Endothelial cell of umbilical vein (primary cell): Measurements from ENCODE around the gene SELENOT. TPM values are rescaled to one million over a fixed set of nuclear protein-coding genes. Genes with fewer than 3 reads are reported as not detected.

ENCODE experiments used
- BruUV-seq: library from RNA; stranded (reverse); fragments of 400-500 nt; replicated peaks from 2 replicates; lab custom pipeline; 2021; lab: Mats Ljungman, UMichigan
- CTCF ChIA-PET: fragments of 300-600, 350-600 bp; sonication (Branson Sonifier 250); formaldehyde crosslinking; loops from one replicate; lab custom pipeline; 2021; ENCODE audit warnings: antibody characterized with exemption, inconsistent platforms; lab: Charles Lee
- POLR2A ChIA-PET: fragments of 300-600, 350-600 bp; sonication (Branson Sonifier 250); formaldehyde crosslinking; loops from one replicate; lab custom pipeline; 2021; ENCODE audit warnings: antibody characterized with exemption, inconsistent platforms; lab: Charles Lee
- DNase-seq: peaks from one replicate; pipeline ENCODE4 v3.0.0-alpha.2; 2011; ENCODE audit warnings: low read depth, low spot score
- FAIRE-seq: peaks from 2 replicates; lab custom pipeline; 2011; peaks lifted over from hg19 to GRCh38; lab: Jason Lieb, UNC
- H2AFZ ChIP-seq: 2 replicates; pipeline ENCODE4 v1.6.0; 2012; ENCODE audit warnings: low read depth, low read length, control low read depth, inconsistent platforms
- H3K27ac ChIP-seq: 2 replicates; pipeline ENCODE4 v1.5.1; 2011; ENCODE audit warnings: low read depth, mild to moderate bottlenecking, control low read depth, low read length, moderate library complexity; ENCODE audit not compliant: insufficient read depth
- H3K27me3 ChIP-seq, 2 experiments: 2 replicates each; pipeline versions ENCODE4 v1.6.0 to v1.6.1; 2011; ENCODE audit warnings: low read length in 2 of 2, mixed read lengths in 1 of 2; ENCODE audit not compliant: control insufficient read depth in 2 of 2, insufficient read depth in 2 of 2
- H3K36me3 ChIP-seq, 2 experiments: 2 replicates in 1 of 2; 3 replicates in 1 of 2; pipeline ENCODE4 v1.5.1; 2011; ENCODE audit warnings: low read length in 2 of 2, mild to moderate bottlenecking in 1 of 2, moderate library complexity in 1 of 2; ENCODE audit not compliant: control insufficient read depth in 2 of 2, insufficient read depth in 2 of 2; ENCODE audit errors: extremely low read depth in 1 of 2
- H3K4me1 ChIP-seq: 3 replicates; pipeline ENCODE4 v1.5.1; 2011; ENCODE audit warnings: mild to moderate bottlenecking, low read length; ENCODE audit not compliant: control insufficient read depth, insufficient read depth; ENCODE audit errors: extremely low read depth
- H3K4me2 ChIP-seq: 2 replicates; pipeline ENCODE4 v1.6.1; 2011; ENCODE audit warnings: low read length, control low read depth, mixed read lengths; ENCODE audit not compliant: insufficient read depth
- H3K4me3 ChIP-seq, 3 experiments: fragments of 200-600 bp in 1 of 3; sonication (generic), shearing (Covaris generic) in 1 of 3; replicated peaks in 1 of 3; 2 replicates each; pipeline ENCODE4 v1.5.1; 2011 to 2016; ENCODE audit warnings: control low read depth in 3 of 3, low read length in 3 of 3, mild to moderate bottlenecking in 2 of 3, inconsistent platforms in 1 of 3, low read depth in 1 of 3, moderate library complexity in 1 of 3; ENCODE audit not compliant: insufficient read depth in 1 of 3
- H3K79me2 ChIP-seq: 2 replicates; pipeline ENCODE4 v1.6.0; 2012; ENCODE audit warnings: low read length, inconsistent platforms; ENCODE audit not compliant: control insufficient read depth, insufficient read depth
- H3K9ac ChIP-seq: replicated peaks from 2 replicates; pipeline ENCODE3; 2011; ENCODE audit warnings: low read length, control low read depth; ENCODE audit not compliant: insufficient read depth; ENCODE audit errors: extremely low read depth
- H3K9me1 ChIP-seq: replicated peaks from 3 replicates; pipeline ENCODE4 v1.6.0; 2011; ENCODE audit warnings: mild to moderate bottlenecking, low read length; ENCODE audit not compliant: control insufficient read depth, insufficient read depth; ENCODE audit errors: extremely low read depth
- H3K9me3 ChIP-seq: replicated peaks from 2 replicates; pipeline ENCODE4 v1.5.1; 2012; ENCODE audit warnings: low read length, inconsistent platforms; ENCODE audit not compliant: control insufficient read depth, insufficient read depth
- H4K20me1 ChIP-seq: replicated peaks from 2 replicates; pipeline ENCODE3; 2011; ENCODE audit warnings: mild to moderate bottlenecking, low read length; ENCODE audit not compliant: control insufficient read depth, insufficient read depth; ENCODE audit errors: extremely low read depth
- CTCF ChIP-seq, 2 donors: IDR thresholded peaks; 1 replicate in 1 of 2; 2 replicates in 1 of 2; pipeline ENCODE4 v1.5.1; 2011; ENCODE audit warnings: low read length in 2 of 2, mild to moderate bottlenecking in 2 of 2, moderate library complexity in 2 of 2, control low read depth in 1 of 2, inconsistent platforms in 1 of 2, low read depth in 1 of 2; ENCODE audit not compliant: insufficient read depth in 1 of 2; ENCODE audit errors: extremely low read depth in 1 of 2
- EZH2 ChIP-seq: IDR thresholded peaks from 2 replicates; pipeline ENCODE4 v1.6.1; 2012; ENCODE audit warnings: borderline replicate concordance, low read depth, mild to moderate bottlenecking, moderate library complexity, low read length, inconsistent platforms; ENCODE audit not compliant: severe bottlenecking
- FOS ChIP-seq: IDR thresholded peaks from 2 replicates; pipeline ENCODE4 v1.6.1; 2011; ENCODE audit warnings: mild to moderate bottlenecking, low read length, moderate library complexity, borderline replicate concordance; ENCODE audit not compliant: insufficient read depth
- GATA2 ChIP-seq: IDR thresholded peaks from 2 replicates; pipeline ENCODE4 v1.7.0; 2011; ENCODE audit warnings: low read depth, mild to moderate bottlenecking, moderate library complexity, mixed read lengths, low read length; ENCODE audit not compliant: insufficient read length, insufficient read depth
- JUN ChIP-seq: IDR thresholded peaks from 2 replicates; pipeline ENCODE4 v1.6.1; 2011; ENCODE audit warnings: borderline replicate concordance, low read depth; ENCODE audit not compliant: insufficient read length, insufficient read depth
- MAX ChIP-seq: IDR thresholded peaks from 2 replicates; pipeline ENCODE4 v1.6.1; 2011; ENCODE audit not compliant: insufficient read depth, insufficient read length
- MYC ChIP-seq: IDR thresholded peaks from one replicate; pipeline ENCODE4 v1.6.1; 2011; ENCODE audit warnings: mild to moderate bottlenecking, low read depth, low read length
- POLR2A ChIP-seq: IDR thresholded peaks from 2 replicates; pipeline ENCODE4 v1.6.1; 2012; ENCODE audit warnings: low read depth, mild to moderate bottlenecking, control low read depth, low read length
- POLR2AphosphoS5 ChIP-seq: IDR thresholded peaks from 2 replicates; pipeline ENCODE4 v1.6.1; 2012; ENCODE audit warnings: low read depth, mild to moderate bottlenecking, control low read depth, low read length, moderate library complexity; ENCODE audit not compliant: insufficient read depth
- dilution Hi-C: fragments of 300-500 bp; cut with MboI; formaldehyde crosslinking; loops from one replicate; pipeline ENCODE4 v1.15.0; 2019; ENCODE audit warnings: low sequenced_read_pairs; ENCODE audit not compliant: extremely low pct_ligation_motif_present
- intact Hi-C: fragments of 100-400 bp; cut with micrococcal nuclease; formaldehyde crosslinking; loops from one replicate; pipeline ENCODE4 v1.10.0; 2022
- polyA plus RNA-seq, 4 experiments: library from polyadenylated mRNA; depleted of rRNA in 3 of 4; stranded (reverse) in 3 of 4; unstranded in 1 of 4; fragments of >200 nt; gene quantifications; 2 replicates each; pipeline versions ENCODE4 v1.2.1 to v1.2.3, GENCODE V29; 2011 to 2012; ENCODE audit warnings: missing spikeins in 1 of 4
- total RNA-seq: library from RNA; stranded (reverse); gene quantifications from 2 replicates; pipeline ENCODE4 v1.2.3, GENCODE V29; 2021

SELENOT gene
- total and polyA plus RNA-seq, 2 donors (not counting 3 experiments of a cell fraction or from before 2014, with no cell fraction given), result 103 to 299 TPM

DNA sequence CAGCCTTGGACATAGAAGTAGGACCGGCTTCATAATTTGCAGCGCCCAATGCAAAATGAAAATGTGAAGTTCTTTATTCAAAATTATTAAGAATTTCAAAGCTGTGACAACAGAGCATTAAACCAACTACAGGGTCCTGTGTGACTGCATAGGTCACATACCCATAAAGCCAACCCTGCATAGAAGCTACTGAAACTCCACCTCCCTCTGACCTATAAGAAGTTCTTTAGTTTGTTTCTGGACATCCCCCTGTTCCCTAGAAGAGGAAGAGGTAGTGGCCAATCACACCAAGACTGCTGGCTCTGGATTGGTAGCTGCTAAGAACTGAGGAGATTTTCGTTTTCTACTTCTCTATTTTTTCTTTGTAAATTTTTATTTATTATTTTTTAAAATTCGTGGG lies 9.0 kb upstream of the SELENOT start:
- dilution Hi-C loops, result no loop called here
- peaks cover 4% of the 10 kb centered on the region for H3K4me1 ChIP-seq
- DNase-seq (no peak), FAIRE-seq (no peak)
- POLR2A ChIA-PET, result no interaction called here
- intact Hi-C loops, result no loop called here
- no TSS peak for BruUV-seq
- H3K9ac ChIP-seq, result no peak overlapping the region
- H3K27me3 ChIP-seq, result no peaks in the 10 kb centered on the region
- no peak overlapping the region for H3K4me2 ChIP-seq
- no peak overlapping the region for H2AFZ ChIP-seq
- H3K79me2 ChIP-seq, result no peaks in the 10 kb centered on the region
- CTCF ChIA-PET, result interaction anchor here (1.2 to 2.2 kb wide), 3 partner anchors 9 to 271 kb away, joined by 4 to 8 read pairs (median 7); partner anchors contain the start of gene SELENOT
- H3K36me3 ChIP-seq, result no peaks in the 10 kb centered on the region
- no peaks in the 10 kb centered on the region for H3K9me1 ChIP-seq
- TF ChIP-seq POLR2AphosphoS5, result no peak
- TF ChIP-seq POLR2A, result no peak
- no peak for TF ChIP-seq JUN
- no peak for TF ChIP-seq GATA2
- no peak for TF ChIP-seq FOS
- no peak overlapping the region for H3K4me3 ChIP-seq
- H3K9me3 ChIP-seq, result no peaks in the 10 kb centered on the region
- H4K20me1 ChIP-seq, result no peaks in the 10 kb centered on the region
- no peak overlapping the region for H3K27ac ChIP-seq

DNA sequence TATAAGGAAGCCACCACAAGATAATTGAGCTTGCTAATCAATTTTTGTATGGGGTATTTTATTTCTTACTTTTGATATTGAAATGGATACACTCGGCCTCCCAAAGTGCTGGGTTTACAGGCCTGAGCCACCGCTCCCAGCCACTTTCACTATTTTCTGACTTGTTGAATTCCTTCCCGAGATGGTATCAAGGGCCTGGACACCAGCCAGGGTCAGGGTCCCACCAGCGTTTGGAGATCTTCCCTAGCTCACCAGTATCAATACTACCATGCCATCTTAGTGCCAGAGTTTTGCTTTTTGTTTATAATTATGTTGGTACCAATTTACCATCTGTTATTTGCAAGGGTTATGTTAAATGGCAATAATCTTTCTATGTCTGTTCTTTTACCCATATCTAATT lies 5.5 kb upstream of the SELENOT start:
- H3K4me2 ChIP-seq, result no peak overlapping the region
- no peaks in the 10 kb centered on the region for H3K79me2 ChIP-seq
- H3K9me1 ChIP-seq, result no peaks in the 10 kb centered on the region
- no peak overlapping the region for H3K9ac ChIP-seq
- no peaks in the 10 kb centered on the region for H3K27me3 ChIP-seq
- no peaks in the 10 kb centered on the region for H3K36me3 ChIP-seq
- no peaks in the 10 kb centered on the region for H3K9me3 ChIP-seq
- DNase-seq (no peak), FAIRE-seq (no peak)
- no peaks in the 10 kb centered on the region for H4K20me1 ChIP-seq
- no TSS peak for BruUV-seq
- H3K27ac ChIP-seq, result no peak overlapping the region
- TF ChIP-seq POLR2AphosphoS5, result no peak
- no peak for TF ChIP-seq POLR2A
- TF ChIP-seq EZH2, result no peak
- TF ChIP-seq FOS, result no peak
- TF ChIP-seq JUN, result no peak
- TF ChIP-seq GATA2, result no peak
- no peak for TF ChIP-seq MYC
- TF ChIP-seq CTCF (IDR thresholded peaks at IDR 0.05; ENCODE audit: extremely low read depth in 1 of 2, insufficient read depth in 1 of 2, low read depth in 1 of 2, low read length in 2 of 2), result no peak
- TF ChIP-seq MAX, result no peak
- no peak overlapping the region for H3K4me3 ChIP-seq
- no peak overlapping the region for H2AFZ ChIP-seq
- peaks cover 20% of the 10 kb centered on the region for H3K4me1 ChIP-seq
- dilution Hi-C loops (no loop called here), intact Hi-C loops (no loop called here)
- ChIA-PET POLR2A (no interaction called here), CTCF (interaction anchor here (1.1 kb wide), 1 partner anchor 9 kb away, joined by 5 read pairs; no protein-coding TSS in a partner anchor)
